Pulmonary artery endothelial cell (primary cell): ENCODE data around the gene ZNF576. TPM values are rescaled to one million over a fixed set of nuclear protein-coding genes. Genes with fewer than 3 reads are reported as not detected.
"Not testable (repeated sequence)": the region's sequence is repeated elsewhere in the genome, so short reads cannot be mapped to it uniquely, and the experiment has no call there.

ENCODE experiments used
- DNase-seq: peaks from one replicate; pipeline ENCODE4 v3.0.0-alpha.2; 2011; ENCODE audit warnings: low read depth, low spot score
- total RNA-seq: library from RNA; depleted of rRNA; stranded (reverse); fragments of >200 nt; gene quantifications from 2 replicates; pipeline ENCODE4 v1.2.3, GENCODE V29; 2014

The ZNF576 gene
- total RNA-seq, 1 donor from 2014 or later, result 15.0 TPM

GRCh38 chr19:43625918-43626579 lies 29.7 kb downstream of the ZNF576 start:
- DNase-seq, result no peak

DNA sequence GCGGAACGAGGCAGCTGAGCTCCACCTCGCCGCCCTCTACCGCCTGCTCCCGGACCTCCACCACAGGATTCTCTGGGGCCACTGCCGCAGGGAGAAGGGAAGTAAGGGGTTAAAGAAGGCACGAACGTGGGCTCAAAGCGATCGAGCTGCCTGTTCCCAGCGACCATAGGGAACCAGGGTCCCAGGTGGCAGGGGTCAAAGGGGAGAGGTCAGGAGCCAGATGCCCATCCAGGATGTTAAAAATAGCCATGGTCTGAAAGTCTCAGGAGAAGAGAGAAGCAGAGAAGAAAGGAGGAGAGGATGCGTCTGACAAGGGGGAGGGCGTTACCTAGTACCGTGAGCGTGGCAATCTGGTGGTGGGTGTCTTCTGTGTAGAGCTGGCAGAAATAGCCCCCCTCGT lies 30.4 kb downstream of the ZNF576 start:
- DNase-seq, result no peak

- no peak for DNase-seq
Measured at GRCh38 chr19:43628646-43629326, 32.4 kb downstream of the ZNF576 start.

DNA sequence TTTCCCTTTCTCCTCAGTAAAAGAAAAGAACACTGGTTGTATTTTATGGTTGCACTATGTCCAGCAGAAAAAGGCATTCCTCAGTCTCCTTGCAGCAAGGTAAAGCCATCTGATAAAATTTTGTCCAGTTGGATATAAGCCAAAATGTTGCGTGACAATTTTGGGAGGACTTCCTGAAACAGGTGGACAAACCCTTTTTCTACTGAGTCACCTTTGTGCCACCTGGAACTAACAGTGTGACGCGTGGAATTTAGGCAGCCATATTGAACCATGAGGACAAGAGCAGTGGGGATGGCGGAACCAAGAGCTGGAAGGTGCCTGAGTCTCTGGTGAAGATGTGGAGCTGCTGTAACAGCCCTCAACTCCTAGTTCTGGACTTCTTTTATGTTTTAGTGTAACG lies 35.1 kb downstream of the ZNF576 start:
- no peak for DNase-seq

- no peak for DNase-seq
Measured at GRCh38 chr19:43633520-43633919, 37.1 kb downstream of the ZNF576 start.

DNA sequence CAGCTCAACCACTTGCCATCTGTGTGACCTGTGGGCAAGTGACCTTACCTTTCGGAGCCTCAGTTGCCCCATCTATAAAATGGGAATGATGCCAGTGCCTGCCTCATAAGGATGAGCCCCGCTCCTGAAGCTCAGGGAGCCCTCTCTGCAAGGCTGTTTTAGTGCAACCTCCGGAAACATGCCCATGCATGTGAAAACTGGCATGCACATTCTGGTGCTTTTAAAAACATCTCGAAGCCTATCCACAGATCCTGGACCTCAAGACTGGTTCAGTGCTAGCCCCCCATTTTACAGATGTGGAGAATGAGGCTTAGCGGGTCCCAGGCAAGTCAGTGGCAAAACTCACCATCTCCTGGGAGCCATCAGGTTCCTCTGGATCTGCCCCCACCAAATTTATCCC lies 37.7 kb downstream of the ZNF576 start:
- DNase-seq, result no peak

DNA sequence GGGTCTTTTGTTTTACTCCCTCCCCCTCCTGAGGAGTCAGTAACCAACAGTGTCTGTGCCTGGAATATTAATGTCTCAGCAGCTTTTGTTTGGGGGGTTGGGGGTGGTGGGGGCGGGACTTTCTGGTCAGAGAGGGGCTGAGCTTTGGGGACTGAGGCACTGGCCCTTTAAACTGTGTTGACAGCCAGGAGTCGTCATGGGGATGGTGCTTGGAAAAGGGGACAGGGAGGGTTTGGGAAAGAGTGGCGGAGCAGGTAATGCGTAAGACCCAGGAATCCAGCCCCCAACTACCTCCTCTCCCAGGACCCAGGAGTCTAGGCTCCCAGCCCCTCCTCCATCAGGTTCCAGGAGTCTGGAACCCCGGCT lies 38.1 kb downstream of the ZNF576 start:
- no peak for DNase-seq

DNA sequence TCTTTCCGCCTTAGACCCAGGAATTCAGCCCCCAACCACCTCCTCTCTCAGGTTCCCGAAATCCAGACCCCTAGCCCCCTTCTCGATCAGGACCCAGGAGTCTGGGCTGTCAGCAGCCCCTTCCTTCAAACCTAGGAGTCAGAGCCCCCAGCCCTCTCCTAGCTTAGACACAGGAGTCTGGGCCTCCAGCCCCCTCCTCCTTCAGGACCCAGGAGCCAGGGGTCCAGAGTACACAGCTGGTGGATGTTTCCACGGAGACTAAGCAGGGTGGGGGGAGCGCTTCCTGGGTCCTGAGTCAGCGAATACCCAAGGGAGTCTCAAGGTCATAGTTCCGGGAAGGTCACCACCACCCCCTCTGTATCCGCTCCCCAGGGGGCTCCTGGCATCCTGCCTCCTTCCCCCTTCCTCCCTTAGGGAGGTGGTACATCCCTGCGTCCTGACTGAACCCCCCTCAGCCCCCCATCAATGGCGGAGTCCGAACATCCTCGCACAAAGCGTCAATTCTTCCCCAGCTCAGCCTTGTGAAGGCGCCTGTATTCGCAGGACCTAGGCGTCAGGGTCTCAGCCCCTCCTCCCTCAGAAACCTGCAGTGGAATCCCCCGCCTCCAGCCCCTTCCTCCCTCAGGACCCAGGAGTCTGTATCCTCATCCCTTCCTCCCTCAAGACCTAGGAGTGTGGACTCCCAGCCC lies 38.6 kb downstream of the ZNF576 start:
- DNase-seq, result no peak

GRCh38 chr19:43635561-43635940 lies 39.2 kb downstream of the ZNF576 start:
- not testable (repeated sequence) for DNase-seq

GRCh38 chr19:43636121-43636683 lies 39.8 kb downstream of the ZNF576 start:
- no peak for DNase-seq

- no peak for DNase-seq
Measured at GRCh38 chr19:43638214-43638994, 42.0 kb downstream of the ZNF576 start.

GRCh38 chr19:43638995-43639518 lies 42.7 kb downstream of the ZNF576 start:
- DNase-seq, result no peak

DNA sequence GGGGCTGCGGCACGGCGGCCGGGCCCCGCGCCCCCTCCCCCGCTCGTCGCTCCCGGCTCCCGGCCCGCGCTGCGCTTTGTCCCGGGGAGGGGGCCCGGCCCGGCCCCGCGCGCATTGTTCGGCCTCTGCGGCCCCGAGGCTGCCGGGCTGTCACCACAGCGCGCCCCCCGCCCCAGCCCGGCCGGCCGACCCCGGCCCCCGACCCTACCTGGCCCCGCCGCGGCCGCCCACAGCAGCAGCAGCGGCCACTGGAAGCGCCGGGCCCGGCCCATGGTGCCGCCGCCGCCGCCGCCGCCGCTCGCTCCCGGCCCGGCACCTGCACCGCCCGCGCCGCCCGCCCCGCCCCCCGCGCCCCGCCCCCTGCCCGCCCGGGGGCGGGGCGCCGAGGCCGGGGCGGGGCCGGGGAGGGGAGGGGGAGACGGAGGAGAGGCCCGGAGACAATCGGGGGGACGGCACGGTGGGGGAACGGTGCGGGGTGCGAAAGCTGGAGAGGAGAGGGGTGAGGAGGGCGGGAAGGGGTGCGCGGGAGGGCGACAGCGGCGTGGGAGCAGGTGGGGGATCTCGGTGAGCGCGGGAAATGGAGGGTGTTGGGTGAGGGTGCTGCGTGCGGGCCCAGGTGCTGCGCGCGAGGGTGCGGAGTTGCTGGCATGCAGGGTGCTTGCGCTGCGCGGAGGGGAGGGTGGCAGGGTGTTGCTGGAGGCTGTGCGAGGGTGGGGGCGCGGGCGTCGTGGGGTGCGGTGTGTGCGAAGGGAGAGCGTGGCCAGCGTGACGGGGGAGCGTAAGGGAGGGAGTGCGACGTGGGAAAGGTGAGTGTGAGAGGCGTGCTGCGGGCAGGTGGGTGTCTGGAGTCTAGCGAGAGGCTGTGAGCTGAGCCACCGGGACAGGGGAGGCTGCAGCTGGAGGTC lies 43.4 kb downstream of the ZNF576 start, which contains the start of gene CADM4:
TSS of gene CADM4 (minus strand) at position 332 of the 905 bp plus-strand sequence. CDS start at position 272, 60 bp downstream.
- no peak for DNase-seq

GRCh38 chr19:43640424-43640757 lies 44.0 kb downstream of the ZNF576 start:
- no peak for DNase-seq

DNA sequence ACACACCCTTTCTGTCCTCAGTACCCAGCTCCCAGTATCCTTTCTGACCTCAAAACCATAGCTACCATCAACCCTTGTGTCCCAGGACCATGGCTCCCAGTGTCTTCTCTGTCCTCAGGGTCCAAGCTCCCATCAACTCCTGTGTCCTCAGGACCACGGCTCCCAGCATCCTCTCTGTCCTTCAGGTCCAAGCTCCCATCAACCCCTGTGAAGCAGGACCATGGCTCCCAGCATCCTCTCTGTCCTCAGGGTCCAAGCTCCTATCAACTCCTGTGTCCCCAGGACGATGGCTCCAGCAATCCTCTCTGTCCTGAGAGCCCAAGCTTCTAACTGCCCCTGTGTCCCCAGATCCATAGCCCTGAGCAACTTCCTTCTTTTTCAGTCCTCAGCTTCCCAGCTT lies 44.9 kb downstream of the ZNF576 start:
- DNase-seq, result no peak

DNA sequence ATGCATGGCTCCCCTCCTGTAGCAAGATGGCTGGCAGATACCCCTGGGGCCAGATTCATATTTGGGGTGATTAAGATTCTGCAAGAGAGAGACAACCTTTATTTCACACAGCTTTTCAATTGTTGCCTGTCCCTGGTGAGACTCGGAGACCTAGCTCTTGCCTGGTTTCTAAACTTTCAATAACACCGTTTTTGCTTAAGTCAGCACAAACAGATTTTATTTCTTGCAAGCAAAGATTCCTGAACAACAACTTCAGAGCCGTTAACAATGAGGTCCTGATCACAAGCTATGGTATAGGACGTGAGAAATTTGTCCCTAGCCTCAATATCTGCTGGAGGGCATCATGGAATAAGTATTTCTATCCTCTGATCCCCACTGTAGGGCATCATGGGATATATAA lies 46.1 kb downstream of the ZNF576 start:
- no peak for DNase-seq

GRCh38 chr19:43643326-43643725 lies 46.9 kb downstream of the ZNF576 start:
- DNase-seq, result no peak

DNA sequence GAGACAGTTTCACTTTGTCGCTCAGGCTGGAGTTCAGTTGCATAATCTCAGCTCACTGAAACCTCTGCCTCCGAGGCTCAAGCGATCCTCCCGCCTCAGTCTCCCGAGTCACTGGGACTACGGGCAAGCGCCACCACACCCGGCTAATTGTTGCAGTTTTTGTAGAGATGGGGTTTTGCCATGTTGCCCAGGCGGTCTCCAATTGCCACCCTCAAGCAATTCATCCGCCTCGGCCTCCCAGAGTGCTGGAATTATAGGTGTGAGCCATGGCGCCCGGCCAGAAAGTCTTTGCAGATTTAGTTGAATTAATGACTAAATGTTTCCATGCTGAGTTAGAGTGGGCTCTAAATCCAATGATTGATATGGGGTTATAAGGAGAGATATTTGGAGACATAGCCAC lies 47.8 kb downstream of the ZNF576 start:
- DNase-seq, result no peak

- no peak for DNase-seq
Measured at GRCh38 chr19:43648633-43649032, 52.2 kb downstream of the ZNF576 start.

GRCh38 chr19:43649514-43649913 lies 53.1 kb downstream of the ZNF576 start:
- DNase-seq, result no peak
